Ovary (tissue), 9 donors: ENCODE results near the gene KLHL3. TPM values are rescaled to one million over a fixed set of nuclear protein-coding genes. Genes with fewer than 3 reads are reported as not detected.

Experiments
- DNase-seq, 5 donors: peaks; one replicate each; pipeline ENCODE4 v3.0.0-alpha.2; 2019 to 2020
- H3K27ac ChIP-seq, 2 donors: fragments of 200-600 bp; one replicate each; pipeline versions ENCODE4 v1.5.1 to v1.8.0; 2019 to 2022
- H3K27me3 ChIP-seq: fragments of 200-600 bp; one replicate; pipeline ENCODE4 v1.8.0; 2022
- H3K36me3 ChIP-seq: fragments of 200-600 bp; sonication (generic); one replicate; pipeline ENCODE4 v1.5.1; 2019
- H3K4me1 ChIP-seq: one replicate; pipeline ENCODE4 v1.8.1; 2013; ENCODE audit warnings: mild to moderate bottlenecking, moderate library complexity; ENCODE audit not compliant: insufficient read depth
- H3K4me3 ChIP-seq: fragments of 200-600 bp; sonication (generic); one replicate; pipeline ENCODE4 v1.5.1; 2017
- H3K9me3 ChIP-seq, 2 donors: fragments of 200-600 bp in 1 of 2; sonication (generic) in 1 of 2; one replicate each; pipeline versions ENCODE4 v1.5.1 to v1.8.1; 2013 to 2019; ENCODE audit warnings: mild to moderate bottlenecking in 1 of 2, moderate library complexity in 1 of 2
- CTCF ChIP-seq, 3 donors: fragments of 450-650 bp in 2 of 3; fragments of 200-600 bp in 1 of 3; IDR thresholded peaks; one replicate each; pipeline versions ENCODE4 v1.5.1 to v1.8.0; 2016 to 2022; ENCODE audit warnings: antibody characterized with exemption in 3 of 3, mild to moderate bottlenecking in 1 of 3
- EP300 ChIP-seq: sonication (generic); formaldehyde crosslinking; IDR thresholded peaks from one replicate; pipeline ENCODE4 v1.6.1; 2017; ENCODE audit warnings: antibody characterized with exemption
- POLR2A ChIP-seq: fragments of 450-650 bp; IDR thresholded peaks from one replicate; pipeline ENCODE4 v1.6.1; 2017; ENCODE audit warnings: antibody characterized with exemption, mild to moderate bottlenecking, moderate library complexity
- WGBS, 3 donors: extraction: QIAGEN DNeasy Blood & Tissue Kit in 1 of 3; methylation state at CpG; one replicate each; pipeline versions ENCODE4 v1.1.5 to v1.1.7; 2013 to 2017; 5-methylcytosine and 5-hydroxymethylcytosine counted together
- intact Hi-C, 4 donors: fragments of 100-400 bp; cut with DNase I; formaldehyde crosslinking; loops; one replicate each; pipeline versions ENCODE4 v1.11.0 to v1.15.1; 2022 to 2023
- polyA plus RNA-seq, 2 donors: library from polyadenylated mRNA; stranded (reverse); fragments of 200-250 nt in 1 of 2; fragments of 350-450 nt in 1 of 2; fragmentation: Illumina TruSeq in 1 of 2; extraction: RNeasy Lipid Tissue Mini Kit (QIAGEN cat#74804) in 1 of 2; gene quantifications; one replicate each; pipeline ENCODE4 v1.2.3, GENCODE V29; 2013 to 2014
- total RNA-seq, 7 donors: library from RNA; depleted of rRNA in 2 of 7; stranded (reverse); fragments of >200 nt in 2 of 7; fragmentation: NEBNext Ultra II Directional in 3 of 7; extraction: Animal tissue kit (Norgen Biotek cat#: 25700) in 3 of 7; gene quantifications; one replicate each; pipeline versions ENCODE4 v1.1.0 to v1.2.4, GENCODE V29; 2016 to 2023
- donor health status: DM: no; HTN: no; CAD: no; lungs with moderate emphysema.
- donor health status: DM: no; HTN: no; CAD: no.
- donor health status: Bipolar disorder and iron deficiency.
- donor health status: DM: yes; HTN: yes; CAD: no.
- donor health status: DM: no; HTN: no; CAD: no.
- donor health status: DM: yes; HTN: yes; CAD: no.

KLHL3 gene
- total and polyA plus RNA-seq, 9 donors: 2.9 to 15.7 (median 8.7) TPM

- Histone ChIP-seq H3K36me3 (no peaks in the 10 kb centered on the region), H3K4me1 (no peaks in the 10 kb centered on the region), H3K9me3 (no peaks in the 10 kb centered on the region), H3K27ac (no peak overlapping the region), H3K27me3 (no peaks in the 10 kb centered on the region), H3K4me3 (no peak overlapping the region)
- intact Hi-C loops: no loop called here
- TF ChIP-seq POLR2A (no peak), EP300 (no peak), CTCF (IDR thresholded peaks at IDR 0.05) (no peak)
- no peak for DNase-seq
- WGBS, 3 donors: 69 to 75% (median 71%) methylated on average over 6 of the region's 6 CpGs
These were observed 135.0 kb downstream of the KLHL3 start for GRCh38 chr5:137600721-137601360.

GRCh38 chr5:137599457-137599856 lies 136.4 kb downstream of the KLHL3 start:
- no peak for DNase-seq
- Histone ChIP-seq H3K27ac (no peak overlapping the region), H3K36me3 (no peaks in the 10 kb centered on the region), H3K9me3 (no peaks in the 10 kb centered on the region), H3K4me3 (no peak overlapping the region), H3K4me1 (no peaks in the 10 kb centered on the region), H3K27me3 (no peaks in the 10 kb centered on the region)
- 68 to 71% (median 69%) methylated on average over 6 of the region's 6 CpGs for WGBS, 3 donors
- intact Hi-C loops: no loop called here
- no peak for TF ChIP-seq CTCF (IDR thresholded peaks at IDR 0.05)
- no peak for TF ChIP-seq POLR2A
- no peak for TF ChIP-seq EP300

- TF ChIP-seq CTCF (IDR thresholded peaks at IDR 0.05): no peak
- Histone ChIP-seq H3K36me3 (no peaks in the 10 kb centered on the region), H3K4me3 (no peak overlapping the region), H3K4me1 (no peaks in the 10 kb centered on the region), H3K27me3 (no peaks in the 10 kb centered on the region), H3K9me3 (no peaks in the 10 kb centered on the region), H3K27ac (no peak overlapping the region)
- no peak for DNase-seq
- intact Hi-C loops: no loop called here
- 28 to 44% (median 41%) methylated on average over 6 of the region's 6 CpGs for WGBS, 3 donors
These were observed 137.5 kb downstream of the KLHL3 start for GRCh38 chr5:137598399-137598798.

GRCh38 chr5:137596941-137597340 lies 138.9 kb downstream of the KLHL3 start:
- Histone ChIP-seq H3K36me3 (no peaks in the 10 kb centered on the region), H3K4me1 (no peaks in the 10 kb centered on the region), H3K4me3 (no peak overlapping the region), H3K27ac (no peak overlapping the region), H3K27me3 (no peaks in the 10 kb centered on the region), H3K9me3 (no peaks in the 10 kb centered on the region)
- WGBS, 3 donors: 66 to 82% (median 71%) methylated on average over 3 of the region's 3 CpGs
- TF ChIP-seq POLR2A: no peak
- no peak for TF ChIP-seq CTCF (IDR thresholded peaks at IDR 0.05)
- no peak for TF ChIP-seq EP300
- no peak for DNase-seq
- intact Hi-C loops: no loop called here
